GM18508 (cell line): ENCODE measurements around the gene CHP2.
"Not testable (repeated sequence)": the region's sequence is repeated elsewhere in the genome, so short reads cannot be mapped to it uniquely, and the experiment has no call there.

Source experiments
- ATAC-seq: cut with Tn5 transposase; IDR thresholded peaks from one replicate; pipeline ENCODE4 v1.9.1; 2021; ENCODE audit warnings: moderate number of reproducible peaks; ENCODE audit not compliant: insufficient read depth, unreplicated experiment

Gene CHP2

GRCh38 chr16:23742766-23743165, 12.1 kb upstream of the CHP2 start:
- no peak for ATAC-seq

GRCh38 chr16:23745263-23745662, 9.6 kb upstream of the CHP2 start:
- ATAC-seq = no peak

- no peak for ATAC-seq
These were observed 6.2 kb upstream of the CHP2 start for GRCh38 chr16:23748630-23749029.

- not testable (repeated sequence) for ATAC-seq
These were observed 3.8 kb upstream of the CHP2 start for GRCh38 chr16:23751053-23751452.

- ATAC-seq = no peak
These were observed 775 bp upstream of the CHP2 start for GRCh38 chr16:23753908-23754593.

GRCh38 chr16:23755484-23755809, 621 bp downstream of the CHP2 start:
- ATAC-seq = no peak

GRCh38 chr16:23757116-23757515, 2.3 kb downstream of the CHP2 start:
- no peak for ATAC-seq

GRCh38 chr16:23757937-23758619, 3.3 kb downstream of the CHP2 start:
- ATAC-seq = no peak

- ATAC-seq = no peak
These were observed 11.1 kb downstream of the CHP2 start for GRCh38 chr16:23765933-23766332.

GRCh38 chr16:23768581-23768980, 13.8 kb downstream of the CHP2 start:
- no peak for ATAC-seq

- no peak for ATAC-seq
These were observed 16.2 kb downstream of the CHP2 start for GRCh38 chr16:23771027-23771426.

- ATAC-seq = no peak
These were observed 16.8 kb downstream of the CHP2 start for GRCh38 chr16:23771642-23772041.

GRCh38 chr16:23773339-23773738, 18.5 kb downstream of the CHP2 start:
- no peak for ATAC-seq

- no peak for ATAC-seq
These were observed 26.4 kb downstream of the CHP2 start for GRCh38 chr16:23781176-23781575.

- ATAC-seq = no peak
These were observed 30.1 kb downstream of the CHP2 start for GRCh38 chr16:23784811-23785447.

GRCh38 chr16:23785842-23786241, 31.0 kb downstream of the CHP2 start:
- no peak for ATAC-seq

GRCh38 chr16:23786964-23787561, 32.2 kb downstream of the CHP2 start:
- no peak for ATAC-seq

- no peak for ATAC-seq
These were observed 33.9 kb downstream of the CHP2 start for GRCh38 chr16:23788685-23789084.

- no peak for ATAC-seq
These were observed 40.6 kb downstream of the CHP2 start for GRCh38 chr16:23795378-23795777.

GRCh38 chr16:23796941-23797340, 42.1 kb downstream of the CHP2 start:
- ATAC-seq = no peak

- no peak for ATAC-seq
These were observed 46.6 kb downstream of the CHP2 start for GRCh38 chr16:23801378-23801777.
